VCaP (cell line): ENCODE data around the gene LOC128125822.

Experiments
- H3K27ac ChIP-seq: fragments of 450-650 bp; 2 replicates; pipeline ENCODE4 v1.5.1; 2017
- TF ChIP-seq, protein P1 (sequence below): fragments of 450-650 bp; conservative IDR thresholded peaks from 2 replicates; pipeline ENCODE4 v1.5.1; 2017; ENCODE audit warnings: mild to moderate bottlenecking, moderate library complexity

The LOC128125822 gene

DNA sequence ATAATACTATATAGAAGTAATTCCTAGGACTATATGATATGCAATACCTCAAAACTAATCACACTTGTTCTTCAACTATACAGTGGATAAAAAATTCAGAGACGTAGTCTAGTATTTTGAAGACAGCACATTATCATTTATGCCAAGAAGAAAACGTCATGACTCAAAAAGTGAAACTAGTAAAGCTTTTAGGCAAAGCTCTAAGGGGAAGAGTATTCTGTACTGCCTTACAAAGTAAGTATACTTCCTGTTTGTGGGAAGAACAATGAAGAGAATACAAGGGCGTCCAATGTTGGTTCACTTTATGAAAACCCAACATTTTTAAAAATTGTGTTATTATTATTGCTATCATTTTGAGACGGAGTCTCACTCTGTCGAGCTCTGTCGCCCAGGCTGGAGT is 27.9 kb downstream of the LOC128125822 start:
- TF ChIP-seq, protein P1, sequence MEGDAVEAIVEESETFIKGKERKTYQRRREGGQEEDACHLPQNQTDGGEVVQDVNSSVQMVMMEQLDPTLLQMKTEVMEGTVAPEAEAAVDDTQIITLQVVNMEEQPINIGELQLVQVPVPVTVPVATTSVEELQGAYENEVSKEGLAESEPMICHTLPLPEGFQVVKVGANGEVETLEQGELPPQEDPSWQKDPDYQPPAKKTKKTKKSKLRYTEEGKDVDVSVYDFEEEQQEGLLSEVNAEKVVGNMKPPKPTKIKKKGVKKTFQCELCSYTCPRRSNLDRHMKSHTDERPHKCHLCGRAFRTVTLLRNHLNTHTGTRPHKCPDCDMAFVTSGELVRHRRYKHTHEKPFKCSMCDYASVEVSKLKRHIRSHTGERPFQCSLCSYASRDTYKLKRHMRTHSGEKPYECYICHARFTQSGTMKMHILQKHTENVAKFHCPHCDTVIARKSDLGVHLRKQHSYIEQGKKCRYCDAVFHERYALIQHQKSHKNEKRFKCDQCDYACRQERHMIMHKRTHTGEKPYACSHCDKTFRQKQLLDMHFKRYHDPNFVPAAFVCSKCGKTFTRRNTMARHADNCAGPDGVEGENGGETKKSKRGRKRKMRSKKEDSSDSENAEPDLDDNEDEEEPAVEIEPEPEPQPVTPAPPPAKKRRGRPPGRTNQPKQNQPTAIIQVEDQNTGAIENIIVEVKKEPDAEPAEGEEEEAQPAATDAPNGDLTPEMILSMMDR, result no peak
- H3K27ac ChIP-seq, result no peak overlapping the region

DNA sequence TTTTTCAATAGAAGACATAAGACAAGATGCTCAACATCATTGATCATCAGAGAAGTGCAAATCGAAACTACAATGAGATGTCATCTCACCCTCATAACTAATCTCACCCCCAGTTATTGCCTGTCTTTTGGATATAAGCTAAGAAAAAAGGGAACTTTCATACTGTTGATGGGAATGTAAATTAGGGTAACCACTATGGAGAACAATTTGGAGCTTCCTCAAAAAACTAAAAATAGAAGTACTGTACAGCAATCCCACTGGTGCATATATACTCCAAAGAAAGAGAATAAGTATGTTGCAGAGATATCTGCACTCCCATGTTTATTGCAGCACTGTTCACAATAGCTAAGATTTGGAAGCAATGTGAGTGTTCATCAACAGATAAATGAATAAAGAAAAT is 37.0 kb downstream of the LOC128125822 start:
- no peak overlapping the region for H3K27ac ChIP-seq
- TF ChIP-seq, protein P1, result no peak

DNA sequence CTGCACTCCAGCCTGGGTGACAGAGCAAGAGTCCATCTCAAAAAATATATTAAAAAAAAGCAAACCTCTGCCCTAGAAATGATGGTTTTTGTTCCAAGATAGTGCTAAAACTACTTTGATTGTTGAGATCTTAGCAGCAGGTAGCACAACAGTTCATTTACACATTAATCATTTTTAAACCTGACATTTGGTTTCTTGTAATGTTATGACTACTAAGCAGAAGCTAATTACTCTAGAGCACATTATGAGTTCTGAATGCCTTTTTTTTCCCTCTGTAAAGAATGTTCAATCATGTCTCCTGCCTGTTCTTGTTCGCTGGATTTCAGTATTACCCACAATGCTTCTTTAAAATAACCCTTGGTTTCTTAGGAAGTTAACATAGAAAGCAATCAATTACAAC is 38.7 kb downstream of the LOC128125822 start:
- no peak overlapping the region for H3K27ac ChIP-seq
- TF ChIP-seq, protein P1, result no peak

DNA sequence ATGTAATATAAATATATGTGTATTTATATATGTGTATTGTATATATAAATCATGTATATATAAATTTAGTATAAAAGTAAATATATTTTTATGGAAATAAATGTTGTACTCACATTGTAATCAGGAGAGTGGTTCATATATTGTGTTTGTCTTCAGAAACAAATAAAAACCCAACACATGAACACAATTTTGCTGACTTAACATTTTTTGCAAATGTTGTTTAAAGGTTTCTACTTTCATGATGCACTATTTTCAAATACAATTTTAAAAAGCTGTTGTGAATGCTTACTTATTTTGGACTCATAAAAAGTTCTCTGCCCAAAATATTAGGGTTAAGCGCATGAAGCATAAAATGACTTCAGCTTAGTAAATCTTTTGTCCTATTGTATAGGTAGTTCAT is 39.3 kb downstream of the LOC128125822 start:
- TF ChIP-seq, protein P1, result no peak
- H3K27ac ChIP-seq, result no peak overlapping the region

DNA sequence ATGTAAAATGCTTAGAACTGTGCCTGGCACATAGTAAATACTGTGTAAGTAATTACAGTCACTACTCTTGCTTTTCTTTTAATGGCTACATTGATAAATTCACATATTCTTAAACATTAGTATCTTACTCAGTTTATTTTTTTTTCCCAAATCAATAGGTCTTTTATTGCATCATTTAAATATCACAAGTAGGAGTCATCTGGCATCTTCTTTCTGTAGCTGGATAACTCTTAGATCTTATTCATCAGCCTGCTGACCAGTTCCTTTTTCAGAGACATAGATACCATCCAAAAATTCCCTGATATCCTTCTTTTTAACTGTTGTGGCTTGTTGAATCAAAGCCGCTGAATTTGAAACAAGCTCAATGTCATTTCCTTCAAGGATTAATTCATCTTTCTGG is 43.3 kb downstream of the LOC128125822 start:
- TF ChIP-seq, protein P1, result no peak
- H3K27ac ChIP-seq, result no peak overlapping the region
